NCI-H446 treated with DMSO at 0.1 percent for 48 hours (cell line): Measurements from ENCODE around the gene NPAS3.
"Not testable (repeated sequence)": the region's sequence is repeated elsewhere in the genome, so short reads cannot be mapped to it uniquely, and the experiment has no call there.

Source experiments
- DNase-seq: peaks from one replicate; lab custom pipeline; 2025; lab: John Stamatoyannopoulos, UW

Gene NPAS3

DNA sequence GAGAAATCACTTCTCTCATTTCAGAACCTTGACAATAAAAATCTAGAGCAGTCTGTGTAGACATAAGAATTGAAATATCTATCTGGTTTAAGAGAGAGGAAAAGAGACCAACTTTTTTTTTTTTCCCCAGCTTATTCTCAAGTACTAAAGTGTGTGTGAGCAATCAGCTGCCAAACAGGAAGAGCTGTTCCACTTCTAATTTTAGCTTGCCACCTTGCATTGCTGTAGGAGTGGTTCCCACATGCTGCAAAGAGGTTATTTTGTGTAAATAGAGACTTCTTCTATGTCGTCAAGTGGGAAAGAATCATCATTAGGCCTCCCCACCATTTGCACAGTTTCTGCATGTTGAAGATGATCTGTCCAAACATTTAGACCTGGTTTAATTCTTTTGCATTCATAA is 142.6 kb downstream of the NPAS3 start:
- DNase-seq, result no peak

DNA sequence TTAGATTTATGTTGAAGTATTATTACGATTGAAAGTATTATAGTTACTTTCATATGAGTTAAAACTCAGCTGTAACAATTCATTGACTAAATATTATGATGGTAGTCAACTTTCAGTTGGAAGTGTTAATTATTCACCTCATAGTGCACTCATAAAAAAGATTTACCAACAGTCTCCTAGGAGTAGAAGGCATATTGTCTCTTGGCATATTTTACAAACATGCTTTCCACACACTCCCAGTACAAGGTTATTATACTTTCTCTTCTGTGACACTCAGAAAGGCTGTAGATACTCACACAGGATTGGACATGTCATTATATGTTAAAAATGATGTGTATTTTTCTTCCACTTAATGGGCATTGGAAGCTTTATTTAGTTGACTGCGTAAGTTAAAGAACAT is 147.1 kb downstream of the NPAS3 start:
- DNase-seq, result no peak

DNA sequence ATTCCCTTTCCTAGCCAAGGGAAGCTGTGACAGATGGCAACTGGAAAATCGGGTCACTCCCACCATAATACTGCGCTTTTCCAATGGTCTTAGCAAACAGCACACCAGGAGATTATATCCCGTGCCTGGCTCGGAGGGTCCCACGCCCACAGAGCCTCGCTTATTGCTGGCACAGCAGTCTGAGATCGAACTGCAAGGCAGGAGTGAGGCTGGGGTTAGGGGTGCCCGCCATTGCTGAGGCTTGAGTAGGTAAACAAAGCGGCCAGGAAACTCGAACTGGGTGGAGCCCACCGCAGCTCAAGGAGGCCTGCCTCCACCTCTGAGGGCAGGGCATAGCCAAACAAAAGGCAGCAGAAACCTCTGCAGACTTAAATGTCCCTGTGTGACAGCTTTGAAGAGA is 149.6 kb downstream of the NPAS3 start:
- not testable (repeated sequence) for DNase-seq

DNA sequence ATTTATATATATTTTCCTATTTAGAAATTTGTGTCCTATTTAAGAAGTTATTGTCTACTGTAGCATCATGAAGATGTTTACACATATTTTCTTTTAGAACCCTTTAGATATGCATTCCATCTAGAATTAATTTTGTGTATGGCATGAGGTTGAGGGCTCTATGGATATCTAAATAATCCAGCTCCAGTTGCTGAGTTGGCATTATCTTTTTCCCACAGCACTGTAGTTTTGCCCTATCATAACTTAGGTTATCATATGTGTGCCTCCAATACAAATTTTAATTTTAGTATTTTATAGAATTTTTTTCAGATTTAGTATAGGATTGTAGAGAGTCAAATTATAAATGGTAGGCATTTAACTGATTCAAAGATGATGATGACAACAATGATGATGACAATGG is 159.3 kb downstream of the NPAS3 start:
- no peak for DNase-seq

DNA sequence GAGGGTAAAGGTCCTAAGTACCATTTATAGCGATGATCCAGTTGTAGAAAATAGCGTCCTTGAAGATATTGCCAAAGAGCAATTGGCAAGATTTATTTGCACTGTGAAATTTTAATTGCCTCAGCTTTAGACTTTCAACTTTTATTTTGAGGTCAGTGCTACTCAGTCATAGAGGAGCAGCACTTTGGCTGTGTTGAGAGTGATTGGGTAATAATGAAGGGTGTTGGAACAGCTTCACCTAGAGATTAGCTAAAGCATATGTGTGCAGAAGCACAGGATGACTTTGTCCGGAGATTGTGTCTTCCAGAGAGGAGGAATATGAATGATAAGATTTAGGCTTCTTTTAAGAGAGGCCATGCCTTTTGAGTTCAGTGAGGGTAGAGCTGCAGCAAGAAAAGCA is 164.8 kb downstream of the NPAS3 start:
- DNase-seq, result no peak

DNA sequence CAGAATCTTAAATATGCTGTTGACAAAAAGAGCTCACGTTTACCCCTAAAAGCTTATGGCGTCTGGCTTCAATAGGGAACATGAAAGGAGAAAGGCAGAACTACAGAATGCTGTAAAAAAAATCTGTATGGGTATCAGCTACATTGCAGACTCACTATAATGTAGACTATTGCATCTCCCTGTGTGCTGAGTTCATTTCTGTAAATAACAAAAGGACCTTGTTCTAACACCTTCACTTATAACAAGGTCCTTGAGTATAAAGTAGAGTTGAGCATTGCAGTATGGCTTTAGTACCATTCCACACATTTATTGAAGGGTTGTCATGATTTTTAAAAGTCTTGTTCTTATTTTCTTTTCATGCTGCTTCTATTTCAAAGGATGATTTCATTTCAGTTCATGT is 165.3 kb downstream of the NPAS3 start:
- DNase-seq, result no peak

DNA sequence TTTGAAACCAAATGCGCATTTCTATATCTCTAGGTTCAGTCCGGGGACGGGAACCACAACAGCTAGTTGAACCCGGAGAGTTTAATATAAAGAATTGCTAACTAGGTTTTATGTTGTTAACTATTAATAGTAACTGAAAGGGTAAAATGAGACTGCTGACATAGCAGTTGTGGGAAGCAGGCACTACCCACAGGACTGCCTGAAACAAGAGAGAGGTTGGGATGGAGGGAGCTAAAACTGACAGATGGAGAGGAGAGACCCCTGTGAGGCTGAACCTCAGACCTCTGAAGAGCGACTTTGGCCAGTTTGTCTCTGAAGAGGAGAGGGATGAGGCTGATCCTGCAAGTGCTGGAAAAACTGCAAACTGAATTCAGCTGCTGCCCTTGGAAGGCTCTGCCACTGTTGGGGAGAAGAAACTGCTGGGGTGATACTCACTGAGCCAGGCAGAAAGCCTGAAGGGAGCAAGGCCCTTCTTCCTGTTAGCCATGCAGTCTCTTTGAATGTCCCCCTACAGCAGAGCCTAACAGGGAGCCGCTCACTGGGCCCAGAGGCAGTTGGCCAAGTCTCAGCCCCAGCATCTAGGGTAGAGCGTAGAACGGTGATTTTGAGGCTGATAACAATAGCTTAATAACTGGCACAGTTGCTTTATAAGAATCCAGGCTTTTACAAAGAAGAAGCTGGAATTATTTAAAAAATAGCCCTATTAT is 172.2 kb downstream of the NPAS3 start:
- no peak for DNase-seq

DNA sequence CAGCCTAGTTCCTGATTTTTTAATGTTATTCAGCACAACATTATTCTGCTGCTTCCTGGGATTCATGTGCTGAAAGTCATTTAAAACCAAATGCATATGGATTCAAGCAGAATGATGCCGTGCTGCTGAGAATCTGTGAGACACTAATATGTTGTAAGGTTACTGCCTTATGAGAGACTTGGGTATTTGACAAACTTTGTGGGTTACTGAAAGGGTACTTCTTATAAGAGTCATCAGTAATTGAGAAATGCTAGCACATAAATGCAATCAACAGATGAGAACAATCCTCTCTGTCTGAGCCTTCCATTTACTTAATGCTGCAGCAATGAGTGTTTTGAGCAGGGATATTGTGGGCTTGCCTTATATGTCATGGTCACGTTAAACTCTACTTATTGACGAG is 175.7 kb downstream of the NPAS3 start:
- no peak for DNase-seq

DNA sequence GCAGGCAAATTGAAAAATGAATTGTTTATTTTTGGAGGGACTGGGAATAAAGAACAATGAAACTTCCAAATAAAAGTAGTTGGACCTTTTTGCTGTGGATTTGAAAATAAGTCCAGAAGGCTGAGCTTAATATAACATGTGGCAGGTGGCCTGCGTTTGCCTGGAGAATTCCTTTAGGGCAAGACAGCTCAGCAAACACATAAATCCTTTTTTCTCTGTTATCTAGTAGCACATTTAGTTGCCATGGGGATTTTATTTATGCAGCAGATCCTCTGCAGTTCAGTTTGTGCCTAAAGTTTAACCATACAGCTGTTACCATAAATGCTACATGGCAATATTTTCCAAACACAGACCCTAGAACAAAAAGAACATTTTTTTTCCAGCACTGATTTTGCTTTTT is 180.0 kb downstream of the NPAS3 start:
- DNase-seq, result no peak

DNA sequence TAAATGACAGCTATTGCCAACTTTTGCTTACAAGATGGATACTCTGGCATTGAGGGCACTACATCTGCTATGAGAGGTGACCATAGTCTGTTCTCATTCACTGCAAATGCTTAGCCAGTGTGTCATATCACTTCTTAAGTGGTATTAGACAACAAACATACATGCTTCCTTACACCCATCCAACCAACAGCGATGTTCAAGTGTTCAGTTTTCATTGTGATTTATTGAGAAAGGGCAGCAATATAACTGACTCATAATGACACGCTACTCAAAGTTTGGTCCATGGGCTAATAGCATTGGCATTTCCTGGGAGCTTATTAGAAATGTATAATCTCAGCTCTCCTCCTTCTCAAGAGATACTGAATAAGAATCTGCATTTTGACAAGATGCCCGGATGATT is 181.7 kb downstream of the NPAS3 start:
- no peak for DNase-seq

DNA sequence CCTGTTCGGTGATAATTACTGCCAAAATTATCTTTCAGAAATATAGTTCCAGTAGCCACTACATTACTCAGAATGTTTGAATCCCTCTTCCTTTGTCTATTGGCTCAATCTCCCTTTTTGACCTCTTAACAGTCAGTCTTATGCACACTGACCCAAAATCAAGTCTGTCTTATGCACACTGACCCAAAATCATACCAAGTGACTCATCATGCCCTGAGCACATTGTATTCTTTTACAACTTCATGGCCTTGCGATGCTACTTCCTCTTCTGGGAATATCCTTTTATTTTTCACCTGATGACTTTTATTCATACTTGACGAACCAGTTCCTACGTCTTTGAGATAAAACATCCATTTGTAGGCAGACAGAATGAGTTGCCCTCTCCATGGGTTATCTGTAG is 182.3 kb downstream of the NPAS3 start:
- DNase-seq, result no peak

DNA sequence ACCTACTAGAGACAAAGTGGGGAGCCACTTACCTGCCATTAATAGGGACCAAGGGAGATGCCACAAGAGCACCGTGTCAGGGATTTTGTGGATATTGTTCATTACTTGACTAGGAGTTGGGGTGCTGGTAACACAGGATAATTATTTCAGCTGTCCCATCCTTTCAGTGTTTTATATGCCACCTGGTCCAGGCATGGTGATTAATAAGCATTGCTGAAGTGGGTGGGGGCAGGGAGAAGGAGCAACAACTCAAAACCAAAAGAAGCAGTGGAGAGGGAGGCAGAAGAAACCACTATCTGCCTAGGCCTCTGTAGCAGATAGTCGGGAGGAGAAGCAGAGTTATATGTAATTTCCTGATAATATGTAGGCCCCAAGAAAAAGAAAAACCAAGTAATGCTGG is 184.6 kb downstream of the NPAS3 start:
- DNase-seq, result no peak

DNA sequence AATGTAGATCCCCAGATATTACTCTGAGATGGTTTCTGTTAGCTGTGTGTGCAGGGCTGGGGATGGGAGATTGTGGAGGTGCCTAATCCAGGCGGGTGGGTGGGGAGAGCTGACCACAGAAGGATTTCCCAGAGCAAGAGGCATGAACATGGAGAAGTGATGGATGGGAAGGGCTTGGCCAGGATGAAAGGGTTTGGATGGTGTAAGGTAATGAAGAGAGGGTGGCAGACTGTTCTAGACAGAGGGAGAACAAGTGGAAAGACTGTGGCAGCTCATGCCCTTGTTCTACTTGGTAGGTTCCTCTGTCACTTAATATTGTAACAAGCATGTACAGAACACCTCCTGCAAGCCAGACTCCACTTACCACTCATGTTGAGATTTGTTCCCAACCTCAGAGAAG is 187.8 kb downstream of the NPAS3 start:
- no peak for DNase-seq

DNA sequence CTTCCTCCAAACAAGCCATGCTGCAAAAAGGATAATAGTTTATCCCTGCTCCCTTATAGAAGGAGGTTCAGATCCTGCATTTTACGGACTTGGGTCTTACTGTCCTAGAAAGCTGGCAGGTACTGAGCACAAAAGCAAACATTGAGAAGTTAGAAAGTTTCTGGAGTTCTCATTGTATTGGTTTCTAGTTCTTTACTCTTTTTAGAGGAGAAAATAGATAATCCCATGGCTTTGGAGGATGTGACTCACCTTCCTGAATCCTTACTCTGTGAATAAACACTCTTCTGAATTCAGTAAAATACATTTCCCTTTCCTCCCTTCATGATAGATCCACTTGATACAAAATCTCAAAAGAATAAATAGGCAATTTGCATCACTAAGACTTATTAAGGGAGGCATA is 188.9 kb downstream of the NPAS3 start:
- DNase-seq, result no peak

DNA sequence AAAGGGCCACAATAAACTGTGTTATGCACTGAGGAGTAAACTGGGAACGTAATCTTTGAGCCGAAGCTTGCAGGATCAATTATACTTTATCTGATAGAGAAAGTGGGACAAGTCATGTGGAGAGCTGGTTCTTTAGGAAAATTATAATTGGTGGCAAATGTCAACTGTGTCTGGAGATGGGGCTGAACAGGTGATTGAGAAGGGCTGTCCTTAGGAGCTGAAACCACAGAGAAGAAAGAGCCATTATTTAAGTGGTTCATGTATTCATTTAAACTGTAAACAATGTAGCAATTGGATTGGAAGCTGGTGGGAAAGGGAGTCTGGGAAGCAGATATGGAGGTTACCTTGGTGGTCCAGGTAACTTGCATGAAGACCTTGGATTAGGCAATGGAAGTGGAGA is 193.1 kb downstream of the NPAS3 start:
- no peak for DNase-seq

DNA sequence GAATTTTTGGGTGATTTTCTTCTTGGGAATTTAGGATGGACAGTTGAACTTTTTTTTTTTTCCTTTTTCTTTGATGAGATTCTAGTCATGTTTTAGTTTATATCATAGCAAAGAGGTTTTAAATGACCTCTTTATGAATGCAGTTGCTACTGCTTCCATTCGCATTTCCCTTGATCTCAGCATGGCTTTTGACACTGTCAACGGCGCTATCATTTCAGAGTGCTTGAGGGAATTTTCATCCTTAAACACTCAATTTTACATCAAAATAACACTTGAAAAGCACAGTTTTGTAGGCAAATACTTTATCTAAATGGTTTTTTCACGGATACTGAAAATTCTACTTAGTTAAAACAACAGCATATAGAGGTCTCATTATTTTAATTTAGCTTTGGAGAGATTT is 195.5 kb downstream of the NPAS3 start:
- DNase-seq, result no peak

DNA sequence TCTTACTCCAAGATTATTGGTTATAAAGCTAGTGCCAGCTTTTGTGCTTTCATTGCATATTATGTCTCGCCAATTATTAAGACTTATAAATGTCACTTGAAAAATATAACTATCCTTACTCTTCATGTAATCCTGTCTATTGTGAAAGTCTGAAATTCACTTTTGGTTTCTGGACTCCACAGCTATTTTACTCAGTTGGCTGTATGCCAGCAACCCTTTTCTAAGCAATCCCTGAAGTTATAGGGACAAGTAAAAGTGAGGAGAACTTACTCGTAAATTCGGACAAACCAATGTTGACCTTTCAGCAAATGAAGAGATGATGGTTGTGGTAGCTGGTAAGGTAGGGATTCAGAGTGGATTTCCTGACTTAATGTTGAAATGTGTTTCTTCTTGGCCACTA is 196.3 kb downstream of the NPAS3 start:
- no peak for DNase-seq

DNA sequence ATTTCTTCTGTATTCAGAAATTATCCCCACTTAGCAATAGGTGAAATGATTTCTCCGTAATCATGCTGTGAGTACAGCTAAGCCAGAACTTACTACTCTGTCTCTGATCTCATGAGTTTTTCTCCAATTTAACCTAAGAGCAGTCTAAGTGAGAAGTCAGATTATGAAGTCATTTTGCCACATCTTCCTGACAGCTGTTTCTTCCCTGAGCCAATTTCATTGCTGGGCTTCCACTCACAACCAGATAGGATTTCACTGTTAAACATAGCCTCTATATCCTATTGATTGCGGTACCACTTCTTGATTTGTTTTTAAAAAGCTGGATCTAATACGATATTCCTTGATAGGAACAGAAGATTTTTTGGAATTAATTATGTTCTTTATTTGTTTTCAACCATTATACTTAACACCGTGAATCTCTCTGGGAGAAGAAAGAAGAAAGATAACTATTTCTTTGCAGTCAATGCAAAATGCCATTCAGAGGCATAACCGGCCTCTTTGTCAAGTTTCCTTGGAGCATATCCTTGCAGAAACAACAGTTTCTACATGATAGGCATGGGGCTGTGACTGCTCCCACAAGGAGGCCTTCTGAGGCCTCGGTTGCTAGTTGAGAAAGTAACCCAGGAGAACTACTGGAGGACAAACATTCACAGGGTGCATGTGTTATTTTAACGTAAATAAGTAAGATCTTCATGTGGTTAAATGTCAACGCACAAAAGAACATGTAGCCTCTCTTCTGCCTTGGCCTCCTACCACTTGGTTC is 212.2 kb downstream of the NPAS3 start:
- DNase-seq, result no peak

DNA sequence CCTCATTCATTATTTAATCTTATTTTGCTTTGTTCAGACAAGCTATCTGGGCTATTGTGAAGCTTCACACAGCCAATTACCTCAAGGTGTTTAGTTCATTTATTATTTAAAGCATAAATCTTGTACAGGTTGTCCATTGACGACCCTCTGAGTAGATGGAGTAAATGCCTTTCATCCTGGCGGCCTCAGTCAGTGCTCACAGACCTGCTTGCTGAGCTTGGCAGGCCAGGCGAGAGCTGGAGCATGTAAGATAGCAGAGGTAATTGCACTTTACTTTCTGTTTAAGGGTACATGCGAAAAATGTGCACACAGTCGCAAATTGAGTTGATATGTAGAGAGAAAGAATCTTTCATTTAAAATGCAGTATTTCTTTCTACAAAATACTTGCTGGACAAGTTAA is 224.4 kb downstream of the NPAS3 start:
- no peak for DNase-seq

DNA sequence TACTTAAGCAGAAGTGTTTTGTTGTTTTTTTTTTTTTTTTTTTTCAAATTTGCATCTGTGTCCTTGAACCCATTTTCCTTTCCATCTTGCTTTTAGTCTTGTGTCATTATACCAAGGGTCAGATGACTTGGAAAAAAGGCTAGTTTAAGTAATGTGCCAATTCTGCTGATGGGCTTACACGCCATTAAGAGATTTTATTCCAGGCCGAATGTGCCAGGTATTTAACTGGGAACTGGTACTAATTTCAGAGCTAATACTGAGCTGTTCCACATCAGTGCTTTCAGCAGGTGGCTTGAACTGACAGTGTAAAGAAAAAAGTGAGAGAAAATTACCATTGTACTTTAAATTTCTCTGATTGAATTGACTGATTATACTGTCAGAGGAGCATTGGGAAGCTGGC is 224.9 kb downstream of the NPAS3 start:
- no peak for DNase-seq

DNA sequence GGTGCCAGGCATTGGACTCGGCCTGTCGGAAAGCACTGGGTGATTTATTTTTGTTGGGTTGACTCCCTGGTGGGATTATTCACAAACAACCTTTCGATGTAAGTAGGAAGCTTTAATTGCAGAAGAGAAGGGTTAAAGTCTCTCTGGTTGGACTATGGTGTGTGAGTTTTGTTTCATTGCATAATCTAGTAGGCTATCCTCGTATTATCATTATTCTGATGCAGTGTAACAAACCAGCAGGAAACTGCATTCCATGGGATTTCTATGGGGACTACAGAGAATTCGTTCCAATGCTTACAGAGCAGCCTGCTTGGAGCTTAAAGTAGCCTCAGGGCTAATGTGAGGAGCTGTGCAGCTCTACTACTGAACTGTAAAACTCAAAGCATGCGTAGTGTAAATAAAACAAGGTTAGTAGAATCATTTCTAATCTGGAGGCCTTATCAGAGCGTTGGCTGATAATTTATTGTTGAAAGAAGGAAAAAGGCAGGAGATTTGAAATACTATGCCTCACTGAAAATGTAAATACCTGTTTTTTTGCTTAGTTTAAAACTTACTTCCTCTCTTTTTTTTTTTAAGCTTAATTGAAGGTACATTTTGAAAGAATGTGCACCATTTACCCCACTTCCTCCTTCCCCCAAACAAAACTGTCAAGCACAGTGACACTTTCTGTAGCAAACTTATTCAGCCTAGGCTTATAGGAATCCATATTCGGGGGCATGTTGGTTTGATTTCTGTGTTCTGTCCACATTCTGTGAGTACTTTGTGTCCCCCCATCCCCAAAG is 226.7 kb downstream of the NPAS3 start:
- DNase-seq, result no peak

DNA sequence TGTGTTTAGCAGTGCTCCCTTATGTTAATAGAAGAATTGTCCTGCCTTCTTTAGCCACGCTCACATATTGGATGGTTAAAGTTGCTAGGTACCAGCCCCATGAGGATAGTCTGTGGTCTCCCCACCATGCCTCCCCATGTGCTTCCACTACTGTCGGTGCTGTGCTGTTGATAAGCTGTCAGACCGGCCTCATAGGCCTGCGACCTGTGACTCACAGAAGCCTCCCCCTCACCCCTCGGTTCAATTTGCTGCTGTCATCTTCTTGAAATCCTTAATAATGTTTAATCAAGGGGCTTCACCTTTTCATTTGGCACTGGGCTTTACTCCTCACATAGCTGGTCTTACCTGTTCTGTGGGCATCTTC is 227.2 kb downstream of the NPAS3 start:
- DNase-seq, result no peak

DNA sequence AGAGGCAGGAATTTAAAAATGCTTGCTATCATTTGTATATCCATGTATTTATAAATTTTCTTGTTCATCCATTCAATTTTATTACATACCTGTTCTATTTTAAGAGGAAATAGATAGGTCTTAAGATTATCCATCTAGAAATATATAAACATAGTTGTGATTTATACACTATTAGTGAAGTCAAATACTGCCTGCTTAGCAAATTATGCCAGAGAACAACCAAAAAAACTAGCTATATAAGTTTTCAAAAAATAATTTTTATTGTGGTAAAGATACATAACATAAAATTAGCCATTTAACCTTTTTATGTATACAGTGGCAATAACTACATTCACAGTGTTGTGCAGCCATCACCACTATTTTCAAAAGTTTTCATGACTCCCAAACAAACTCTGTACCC is 237.3 kb downstream of the NPAS3 start:
- no peak for DNase-seq
